Measurements from ENCODE around the gene ABCA13.

Gene ABCA13

GRCh38 chr7:48149058-48149457 lies 22.2 kb upstream of the ABCA13 start:
- Histone ChIP-seq H3K36me3 (ENCODE audit: insufficient read depth, low read length) (no peaks in the 10 kb centered on the region), H3K27me3 (ENCODE audit: insufficient read depth, low read length) (no peaks in the 10 kb centered on the region), H3K4me3 (ENCODE audit: low read length) (no peak overlapping the region), H3K9me3 (ENCODE audit: insufficient read depth, low read depth, low read length) (peaks cover 3% of the 10 kb centered on the region; the same call in 1 of the 2 replicates), H3K4me1 (ENCODE audit: insufficient read depth, low read length) (peaks cover 6% of the 10 kb centered on the region; the same call in 1 of the 2 replicates), H3K9ac (ENCODE audit: low read depth, low read length) (no peak overlapping the region), H3K27ac (ENCODE audit: low read depth, low read length) (no peak overlapping the region)

- H3K36me3 ChIP-seq (ENCODE audit: insufficient read depth, low read length): no peaks in the 10 kb centered on the region
- 92% methylated on average over 3 of the region's 3 CpGs for WGBS
- no peaks in the 10 kb centered on the region for H3K27me3 ChIP-seq (ENCODE audit: insufficient read depth, low read length)
These were observed 21.2 kb upstream of the ABCA13 start for GRCh38 chr7:48150086-48150485.

GRCh38 chr7:48154792-48155413 lies 16.4 kb upstream of the ABCA13 start:
- Histone ChIP-seq H3K9me3 (ENCODE audit: insufficient read depth, low read depth, low read length) (peaks cover 3% of the 10 kb centered on the region; the same call in 1 of the 2 replicates), H3K27ac (ENCODE audit: low read depth, low read length) (no peak overlapping the region), H3K9ac (ENCODE audit: low read depth, low read length) (no peak overlapping the region), H3K36me3 (ENCODE audit: insufficient read depth, low read length) (no peaks in the 10 kb centered on the region), H3K4me3 (ENCODE audit: low read length) (no peak overlapping the region), H3K4me1 (ENCODE audit: insufficient read depth, low read length) (0 out of 2 replicates have a peak, but pooled peaks cover 3% of the 10 kb centered on the region), H3K27me3 (ENCODE audit: insufficient read depth, low read length) (no peaks in the 10 kb centered on the region)
- WGBS: 83% methylated on average over 8 of the region's 8 CpGs

More at GRCh38 chr7:48150086-48150485, 21.2 kb upstream of the ABCA13 start:
- no peak overlapping the region for H3K4me3 ChIP-seq (ENCODE audit: low read length)
- no peak overlapping the region for H3K9ac ChIP-seq (ENCODE audit: low read depth, low read length)
- H3K4me1 ChIP-seq (ENCODE audit: insufficient read depth, low read length): peaks cover 6% of the 10 kb centered on the region; the same call in 1 of the 2 replicates
- no peak overlapping the region for H3K27ac ChIP-seq (ENCODE audit: low read depth, low read length)
- peaks cover 3% of the 10 kb centered on the region; the same call in 1 of the 2 replicates for H3K9me3 ChIP-seq (ENCODE audit: insufficient read depth, low read depth, low read length)

- 98% methylated on average over 2 of the region's 2 CpGs for whole genome bisulfite sequencing
- Histone ChIP-seq H3K27me3 (ENCODE audit: insufficient read depth, low read length) (no peaks in the 10 kb centered on the region), H3K27ac (ENCODE audit: low read depth, low read length) (no peak overlapping the region), H3K9me3 (ENCODE audit: insufficient read depth, low read depth, low read length) (peaks cover 8% of the 10 kb centered on the region), H3K4me3 (ENCODE audit: low read length) (no peak overlapping the region), H3K9ac (ENCODE audit: low read depth, low read length) (no peak overlapping the region), H3K4me1 (ENCODE audit: insufficient read depth, low read length) (0 out of 2 replicates have a peak, but pooled peaks cover 3% of the 10 kb centered on the region), H3K36me3 (ENCODE audit: insufficient read depth, low read length) (no peaks in the 10 kb centered on the region)
These were observed 12.9 kb upstream of the ABCA13 start for GRCh38 chr7:48158404-48158803.

GRCh38 chr7:48161407-48162125 lies 9.7 kb upstream of the ABCA13 start:
- H3K27ac ChIP-seq (ENCODE audit: low read depth, low read length): no peak overlapping the region

GRCh38 chr7:48165157-48165556 lies 6.1 kb upstream of the ABCA13 start:
- H3K4me1 ChIP-seq (ENCODE audit: insufficient read depth, low read length): no peaks in the 10 kb centered on the region
- H3K9me3 ChIP-seq (ENCODE audit: insufficient read depth, low read depth, low read length): peaks cover 23% of the 10 kb centered on the region
- H3K27me3 ChIP-seq (ENCODE audit: insufficient read depth, low read length): no peaks in the 10 kb centered on the region
- H3K36me3 ChIP-seq (ENCODE audit: insufficient read depth, low read length): no peaks in the 10 kb centered on the region
- no peak overlapping the region for H3K9ac ChIP-seq (ENCODE audit: low read depth, low read length)
- 87% methylated on average over 2 of the region's 2 CpGs for WGBS
- no peak overlapping the region for H3K4me3 ChIP-seq (ENCODE audit: low read length)
- no peak overlapping the region for H3K27ac ChIP-seq (ENCODE audit: low read depth, low read length)

More at GRCh38 chr7:48161407-48162125, 9.7 kb upstream of the ABCA13 start:
- no CpG with 5 or more reads among the region's 1 CpG for WGBS
- peaks cover 15% of the 10 kb centered on the region; the same call in 1 of the 2 replicates for H3K9me3 ChIP-seq (ENCODE audit: insufficient read depth, low read depth, low read length)
- H3K27me3 ChIP-seq (ENCODE audit: insufficient read depth, low read length): no peaks in the 10 kb centered on the region
- no peaks in the 10 kb centered on the region for H3K36me3 ChIP-seq (ENCODE audit: insufficient read depth, low read length)
- no peak overlapping the region for H3K9ac ChIP-seq (ENCODE audit: low read depth, low read length)
- no peak overlapping the region for H3K4me3 ChIP-seq (ENCODE audit: low read length)
- 0 out of 2 replicates have a peak, but pooled peaks cover 3% of the 10 kb centered on the region for H3K4me1 ChIP-seq (ENCODE audit: insufficient read depth, low read length)

GRCh38 chr7:48168159-48168558 lies 3.1 kb upstream of the ABCA13 start:
- H3K27me3 ChIP-seq (ENCODE audit: insufficient read depth, low read length): no peaks in the 10 kb centered on the region
- no peak overlapping the region for H3K4me3 ChIP-seq (ENCODE audit: low read length)
- peaks cover 21% of the 10 kb centered on the region for H3K9me3 ChIP-seq (ENCODE audit: insufficient read depth, low read depth, low read length)
- 48% methylated on average over 2 of the region's 2 CpGs for WGBS
- no peaks in the 10 kb centered on the region for H3K4me1 ChIP-seq (ENCODE audit: insufficient read depth, low read length)
- H3K9ac ChIP-seq (ENCODE audit: low read depth, low read length): no peak overlapping the region
- no peak overlapping the region for H3K27ac ChIP-seq (ENCODE audit: low read depth, low read length)
- no peaks in the 10 kb centered on the region for H3K36me3 ChIP-seq (ENCODE audit: insufficient read depth, low read length)

- no peak overlapping the region for H3K9ac ChIP-seq (ENCODE audit: low read depth, low read length)
- H3K36me3 ChIP-seq (ENCODE audit: insufficient read depth, low read length): no peaks in the 10 kb centered on the region
- peaks cover 9% of the 10 kb centered on the region; the same call in 1 of the 2 replicates for H3K9me3 ChIP-seq (ENCODE audit: insufficient read depth, low read depth, low read length)
- H3K4me3 ChIP-seq (ENCODE audit: low read length): no peak overlapping the region
- H3K27me3 ChIP-seq (ENCODE audit: insufficient read depth, low read length): no peaks in the 10 kb centered on the region; the same call in 1 of the 2 replicates
- H3K27ac ChIP-seq (ENCODE audit: low read depth, low read length): no peak overlapping the region
- H3K4me1 ChIP-seq (ENCODE audit: insufficient read depth, low read length): no peaks in the 10 kb centered on the region
- WGBS: 93% methylated on average over 3 of the region's 3 CpGs
These were observed 752 bp upstream of the ABCA13 start for GRCh38 chr7:48170506-48170905.

GRCh38 chr7:48173313-48173712 lies 2.1 kb downstream of the ABCA13 start:
- Histone ChIP-seq H3K36me3 (ENCODE audit: insufficient read depth, low read length) (no peaks in the 10 kb centered on the region), H3K9ac (ENCODE audit: low read depth, low read length) (no peak overlapping the region), H3K9me3 (ENCODE audit: insufficient read depth, low read depth, low read length) (peaks cover 9% of the 10 kb centered on the region; the same call in 1 of the 2 replicates), H3K27me3 (ENCODE audit: insufficient read depth, low read length) (peaks cover 9% of the 10 kb centered on the region; the same call in 1 of the 2 replicates), H3K4me1 (ENCODE audit: insufficient read depth, low read length) (peaks cover 14% of the 10 kb centered on the region), H3K4me3 (ENCODE audit: low read length) (no peak overlapping the region), H3K27ac (ENCODE audit: low read depth, low read length) (no peak overlapping the region)

- WGBS: 88% methylated on average over 1 of the region's 1 CpG
- Histone ChIP-seq H3K36me3 (ENCODE audit: insufficient read depth, low read length) (no peaks in the 10 kb centered on the region), H3K4me3 (ENCODE audit: low read length) (no peak overlapping the region), H3K9ac (ENCODE audit: low read depth, low read length) (no peak overlapping the region), H3K27ac (ENCODE audit: low read depth, low read length) (no peak overlapping the region), H3K27me3 (ENCODE audit: insufficient read depth, low read length) (peaks cover 9% of the 10 kb centered on the region; the same call in 1 of the 2 replicates), H3K9me3 (ENCODE audit: insufficient read depth, low read depth, low read length) (peaks cover 4% of the 10 kb centered on the region; the same call in 1 of the 2 replicates), H3K4me1 (ENCODE audit: insufficient read depth, low read length) (peaks cover 14% of the 10 kb centered on the region)
These were observed 2.6 kb downstream of the ABCA13 start for GRCh38 chr7:48173756-48174382.

- Histone ChIP-seq H3K27me3 (ENCODE audit: insufficient read depth, low read length) (peaks cover 9% of the 10 kb centered on the region; the same call in 1 of the 2 replicates), H3K27ac (ENCODE audit: low read depth, low read length) (no peak overlapping the region), H3K36me3 (ENCODE audit: insufficient read depth, low read length) (no peaks in the 10 kb centered on the region), H3K4me1 (ENCODE audit: insufficient read depth, low read length) (peaks cover 17% of the 10 kb centered on the region), H3K4me3 (ENCODE audit: low read length) (no peak overlapping the region), H3K9ac (ENCODE audit: low read depth, low read length) (no peak overlapping the region), H3K9me3 (ENCODE audit: insufficient read depth, low read depth, low read length) (no peaks in the 10 kb centered on the region)
- 94% methylated on average over 1 of the region's 1 CpG for WGBS
These were observed 3.8 kb downstream of the ABCA13 start for GRCh38 chr7:48175019-48175418.
